Measurements from ENCODE around the gene TLR1. TPM values are rescaled to one million over a fixed set of nuclear protein-coding genes. Genes with fewer than 3 reads are reported as not detected.
"Not testable (repeated sequence)": the region's sequence is repeated elsewhere in the genome, so short reads cannot be mapped to it uniquely, and the experiment has no call there.

TLR1 gene
- polyA plus RNA-seq, 3 donors = 3.4 to 5.0 (median 4.7) TPM

GRCh38 chr4:38811297-38811696 is 6.7 kb upstream of the TLR1 start:
- DNase-seq = no peak

GRCh38 chr4:38807462-38807861 is 2.9 kb upstream of the TLR1 start:
- DNase-seq = not testable (repeated sequence)

GRCh38 chr4:38806251-38806650 is 1.7 kb upstream of the TLR1 start:
- not testable (repeated sequence) for DNase-seq

- DNase-seq = no peak
These were observed 1.0 kb upstream of the TLR1 start for GRCh38 chr4:38805530-38806145.

- DNase-seq = no peak
These were observed 548 bp downstream of the TLR1 start for GRCh38 chr4:38803833-38804653.

- DNase-seq = no peak
These were observed 1.8 kb downstream of the TLR1 start for GRCh38 chr4:38802561-38803355.

GRCh38 chr4:38800961-38801450 is 3.6 kb downstream of the TLR1 start:
- no peak for DNase-seq

GRCh38 chr4:38800366-38800765 is 4.2 kb downstream of the TLR1 start:
- no peak for DNase-seq

- no peak for DNase-seq
These were observed 9.5 kb downstream of the TLR1 start for GRCh38 chr4:38795087-38795486.

GRCh38 chr4:38794051-38794450 is 10.5 kb downstream of the TLR1 start:
- DNase-seq = no peak

- no peak for DNase-seq
These were observed 13.6 kb downstream of the TLR1 start for GRCh38 chr4:38791010-38791409.

- DNase-seq = no peak
These were observed 16.3 kb downstream of the TLR1 start for GRCh38 chr4:38788317-38788716.

- no peak for DNase-seq
These were observed 16.9 kb downstream of the TLR1 start for GRCh38 chr4:38787693-38788092.

GRCh38 chr4:38785901-38786402 is 18.6 kb downstream of the TLR1 start:
- no peak for DNase-seq

- no peak for DNase-seq
These were observed 19.4 kb downstream of the TLR1 start for GRCh38 chr4:38785041-38785790.

- DNase-seq = no peak
These were observed 20.4 kb downstream of the TLR1 start for GRCh38 chr4:38784141-38784540.

GRCh38 chr4:38783109-38783460 is 21.5 kb downstream of the TLR1 start:
- no peak for DNase-seq

GRCh38 chr4:38782452-38783108 is 22.0 kb downstream of the TLR1 start, which contains the start of gene TLR10:
Gene TLR10, minus strand, starts transcription at chr4:38782990. Its CDS starts 7,400 bp downstream, at chr4:38775590.
- DNase-seq = no peak

GRCh38 chr4:38781854-38782261 is 22.7 kb downstream of the TLR1 start:
- no peak for DNase-seq

- no peak for DNase-seq
These were observed 23.6 kb downstream of the TLR1 start for GRCh38 chr4:38780833-38781484.
